Umbilical cord (tissue), 2 donors: ENCODE data around the gene LEF1. TPM values are rescaled to one million over a fixed set of nuclear protein-coding genes. Genes with fewer than 3 reads are reported as not detected.

Experiments
- DNase-seq: peaks from one replicate; pipeline ENCODE4 v3.0.0-alpha.2; 2015; ENCODE audit warnings: low spot score
- total RNA-seq: library from RNA; depleted of rRNA; stranded (reverse); fragments of >200 nt; gene quantifications from one replicate; pipeline ENCODE4 v1.2.3, GENCODE V29; 2014; ENCODE audit warnings: low replicate concordance; ENCODE audit not compliant: insufficient read depth

LEF1 gene
- total RNA-seq, 1 donor from 2014 or later, result 15.9 TPM

GRCh38 chr4:108175966-108176365 is 7.2 kb upstream of the LEF1 start:
- DNase-seq, result no peak

GRCh38 chr4:108174856-108175255 is 6.1 kb upstream of the LEF1 start:
- DNase-seq, result no peak

GRCh38 chr4:108173599-108174057 is 4.9 kb upstream of the LEF1 start:
- no peak for DNase-seq

- peak; percentile 93 for DNase-seq
Observed at GRCh38 chr4:108172753-108173598, 4.2 kb upstream of the LEF1 start.

- DNase-seq, result peak; percentile 58
Observed at GRCh38 chr4:108172231-108172752, 3.6 kb upstream of the LEF1 start.

GRCh38 chr4:108171339-108172230 is 2.9 kb upstream of the LEF1 start:
- peak; percentile 57 for DNase-seq

- DNase-seq, result peak; percentile 26
Observed at GRCh38 chr4:108170631-108171338, 2.1 kb upstream of the LEF1 start.

GRCh38 chr4:108169664-108170063 is 932 bp upstream of the LEF1 start:
- DNase-seq, result no peak

- DNase-seq, result peak; percentile 71
Observed at GRCh38 chr4:108168160-108168670, 517 bp downstream of the LEF1 start.

- DNase-seq, result peak; percentile 34
Observed at GRCh38 chr4:108166441-108167315, 2.1 kb downstream of the LEF1 start.

- DNase-seq, result peak; percentile 23
Observed at GRCh38 chr4:108166038-108166437, 2.7 kb downstream of the LEF1 start.

GRCh38 chr4:108165586-108165985 is 3.1 kb downstream of the LEF1 start:
- DNase-seq, result no peak

- no peak for DNase-seq
Observed at GRCh38 chr4:108163351-108163750, 5.4 kb downstream of the LEF1 start.

GRCh38 chr4:108160741-108161352 is 7.9 kb downstream of the LEF1 start:
- no peak for DNase-seq

- no peak for DNase-seq
Observed at GRCh38 chr4:108159845-108160244, 8.9 kb downstream of the LEF1 start.

GRCh38 chr4:108157655-108158054 is 11.1 kb downstream of the LEF1 start:
- DNase-seq, result no peak

GRCh38 chr4:108156391-108156790 is 12.3 kb downstream of the LEF1 start:
- no peak for DNase-seq

GRCh38 chr4:108155373-108155772 is 13.4 kb downstream of the LEF1 start:
- peak; percentile 56 for DNase-seq

- no peak for DNase-seq
Observed at GRCh38 chr4:108152980-108153379, 15.8 kb downstream of the LEF1 start.
